ENCODE data around the gene CLASP1. TPM values are rescaled to one million over a fixed set of nuclear protein-coding genes. Genes with fewer than 3 reads are reported as not detected.
"Not testable (repeated sequence)": the region's sequence is repeated elsewhere in the genome, so short reads cannot be mapped to it uniquely, and the experiment has no call there.

The CLASP1 gene
- total and polyA plus RNA-seq, 3 donors from 2014 or later, result 43.8 to 130 (median 103) TPM

DNA sequence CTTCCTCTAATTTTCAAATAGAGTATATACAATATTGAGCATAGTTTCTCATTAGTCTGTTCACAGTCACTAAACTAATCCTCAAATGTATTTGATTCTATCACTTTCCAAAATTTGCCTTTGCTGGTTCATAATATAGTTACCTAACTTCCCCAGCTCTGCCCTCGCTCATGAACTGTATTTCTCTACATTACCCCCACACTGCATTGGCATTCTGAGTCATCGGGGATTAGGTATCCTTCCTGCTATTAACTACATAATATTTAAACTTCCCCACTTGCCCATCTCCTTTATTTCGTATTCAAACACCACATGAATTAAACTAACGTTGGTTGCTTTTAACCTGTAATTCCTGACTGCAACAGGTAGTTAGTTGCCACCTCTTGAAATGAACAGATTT is 14.8 kb upstream of the CLASP1 start:
- Histone ChIP-seq H3K9me3 (no peaks in the 10 kb centered on the region), H3K4me1 (no peaks in the 10 kb centered on the region), H3K36me3 (ENCODE audit: low read depth, missing control alignments) (no peaks in the 10 kb centered on the region), H3K27ac (no peak overlapping the region), H3K27me3 (no peaks in the 10 kb centered on the region), H3K4me3 (no peak overlapping the region)
- no peak for DNase-seq
- TF ChIP-seq, protein P1, sequence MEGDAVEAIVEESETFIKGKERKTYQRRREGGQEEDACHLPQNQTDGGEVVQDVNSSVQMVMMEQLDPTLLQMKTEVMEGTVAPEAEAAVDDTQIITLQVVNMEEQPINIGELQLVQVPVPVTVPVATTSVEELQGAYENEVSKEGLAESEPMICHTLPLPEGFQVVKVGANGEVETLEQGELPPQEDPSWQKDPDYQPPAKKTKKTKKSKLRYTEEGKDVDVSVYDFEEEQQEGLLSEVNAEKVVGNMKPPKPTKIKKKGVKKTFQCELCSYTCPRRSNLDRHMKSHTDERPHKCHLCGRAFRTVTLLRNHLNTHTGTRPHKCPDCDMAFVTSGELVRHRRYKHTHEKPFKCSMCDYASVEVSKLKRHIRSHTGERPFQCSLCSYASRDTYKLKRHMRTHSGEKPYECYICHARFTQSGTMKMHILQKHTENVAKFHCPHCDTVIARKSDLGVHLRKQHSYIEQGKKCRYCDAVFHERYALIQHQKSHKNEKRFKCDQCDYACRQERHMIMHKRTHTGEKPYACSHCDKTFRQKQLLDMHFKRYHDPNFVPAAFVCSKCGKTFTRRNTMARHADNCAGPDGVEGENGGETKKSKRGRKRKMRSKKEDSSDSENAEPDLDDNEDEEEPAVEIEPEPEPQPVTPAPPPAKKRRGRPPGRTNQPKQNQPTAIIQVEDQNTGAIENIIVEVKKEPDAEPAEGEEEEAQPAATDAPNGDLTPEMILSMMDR (IDR thresholded peaks at IDR 0.05), result no peak
- TF ChIP-seq POLR2A (IDR thresholded peaks at IDR 0.05), result no peak
- intact Hi-C loops (cut with DNase I; ENCODE audit: low total_unique reads), result no loop called here
- 84 to 96% methylated on average over 4 of the region's 4 CpGs for WGBS, 2 donors

DNA sequence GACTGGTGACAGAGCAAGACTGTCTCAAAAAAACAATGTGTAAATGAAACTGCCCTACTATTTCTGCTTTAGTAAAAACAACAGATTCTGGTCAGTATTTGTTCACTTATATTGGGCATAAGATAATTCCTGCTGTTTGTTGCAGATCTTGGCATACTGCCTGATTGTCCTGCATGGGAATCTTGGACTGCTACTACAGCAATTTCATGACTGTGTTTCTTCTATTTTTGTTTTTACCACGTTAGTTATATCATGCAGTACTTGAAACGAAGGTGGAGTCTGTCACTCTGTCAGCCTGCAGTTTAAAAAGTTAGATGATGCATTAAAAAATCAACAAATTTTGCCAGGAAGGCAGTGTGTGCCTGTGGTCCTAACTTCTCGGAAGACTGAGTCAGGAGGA is 14.2 kb upstream of the CLASP1 start:
- Histone ChIP-seq H3K36me3 (ENCODE audit: low read depth, missing control alignments) (no peaks in the 10 kb centered on the region), H3K27ac (no peak overlapping the region), H3K27me3 (no peaks in the 10 kb centered on the region), H3K4me3 (no peak overlapping the region), H3K4me1 (no peaks in the 10 kb centered on the region), H3K9me3 (no peaks in the 10 kb centered on the region)
- intact Hi-C loops (cut with DNase I; ENCODE audit: low total_unique reads), result no loop called here
- WGBS, 2 donors, result 71 to 78% methylated on average over 3 of the region's 3 CpGs
- DNase-seq, result no peak
- TF ChIP-seq, protein P1 (IDR thresholded peaks at IDR 0.05), result no peak
- TF ChIP-seq POLR2A (IDR thresholded peaks at IDR 0.05), result no peak

DNA sequence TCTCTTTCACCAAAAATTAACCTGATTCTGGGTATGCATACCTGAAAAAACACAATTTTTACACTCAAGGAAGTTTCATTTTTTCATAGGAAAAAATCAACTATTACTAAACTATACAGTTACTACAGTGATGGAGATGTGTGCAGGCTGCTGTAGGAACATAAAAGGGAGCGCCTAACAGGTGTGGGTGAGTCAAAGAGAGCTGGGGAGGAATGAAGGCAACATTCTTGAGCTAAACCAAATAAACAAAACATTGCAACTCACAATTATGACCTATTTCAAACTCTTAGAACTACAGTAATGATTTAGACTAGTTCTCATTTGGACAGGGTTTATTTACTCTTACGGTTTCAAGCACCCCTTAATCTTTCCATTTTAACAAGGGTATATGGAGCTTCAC is 13.4 kb upstream of the CLASP1 start:
- intact Hi-C loops (cut with DNase I; ENCODE audit: low total_unique reads), result no loop called here
- H3K27me3 ChIP-seq, result no peaks in the 10 kb centered on the region

DNA sequence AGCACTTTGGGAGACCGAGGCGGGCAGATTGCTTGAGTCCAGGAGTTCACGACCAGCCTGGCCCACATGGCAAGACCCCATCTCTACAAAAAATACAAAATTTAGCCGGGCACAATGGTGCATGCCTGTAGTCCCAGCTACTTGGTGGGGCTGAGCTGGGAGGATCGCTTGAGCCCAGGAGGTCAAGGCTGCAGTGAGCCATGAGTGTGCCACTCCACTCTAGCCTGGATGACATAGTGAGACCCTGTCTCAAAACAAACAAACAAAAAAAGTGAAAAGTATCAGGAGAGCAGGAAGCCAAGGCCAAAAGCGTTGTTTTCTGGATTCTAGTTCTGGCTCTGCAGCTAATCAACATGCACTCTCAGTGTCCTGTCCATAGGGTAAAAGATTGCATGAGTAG is 10.7 kb upstream of the CLASP1 start:
- Histone ChIP-seq H3K27ac (no peak overlapping the region), H3K27me3 (no peaks in the 10 kb centered on the region), H3K4me1 (no peaks in the 10 kb centered on the region), H3K36me3 (ENCODE audit: low read depth, missing control alignments) (no peaks in the 10 kb centered on the region), H3K9me3 (no peaks in the 10 kb centered on the region), H3K4me3 (no peak overlapping the region)
- intact Hi-C loops (cut with DNase I; ENCODE audit: low total_unique reads), result no loop called here
- WGBS, 2 donors, result 85 to 90% methylated on average over 6 of the region's 6 CpGs
- DNase-seq, result no peak
- TF ChIP-seq POLR2A (IDR thresholded peaks at IDR 0.05), result no peak
- TF ChIP-seq, protein P1 (IDR thresholded peaks at IDR 0.05), result no peak

More for the DNA sequence above, 13.4 kb upstream of the CLASP1 start:
- no peak for DNase-seq
- WGBS, 2 donors, result 94 to 98% methylated on average over 2 of the region's 2 CpGs
- H3K4me3 ChIP-seq, result no peak overlapping the region
- no peak overlapping the region for H3K27ac ChIP-seq
- TF ChIP-seq POLR2A (IDR thresholded peaks at IDR 0.05), result no peak
- TF ChIP-seq, protein P1 (IDR thresholded peaks at IDR 0.05), result no peak
- H3K4me1 ChIP-seq, result no peaks in the 10 kb centered on the region
- H3K36me3 ChIP-seq (ENCODE audit: low read depth, missing control alignments), result no peaks in the 10 kb centered on the region
- no peaks in the 10 kb centered on the region for H3K9me3 ChIP-seq

DNA sequence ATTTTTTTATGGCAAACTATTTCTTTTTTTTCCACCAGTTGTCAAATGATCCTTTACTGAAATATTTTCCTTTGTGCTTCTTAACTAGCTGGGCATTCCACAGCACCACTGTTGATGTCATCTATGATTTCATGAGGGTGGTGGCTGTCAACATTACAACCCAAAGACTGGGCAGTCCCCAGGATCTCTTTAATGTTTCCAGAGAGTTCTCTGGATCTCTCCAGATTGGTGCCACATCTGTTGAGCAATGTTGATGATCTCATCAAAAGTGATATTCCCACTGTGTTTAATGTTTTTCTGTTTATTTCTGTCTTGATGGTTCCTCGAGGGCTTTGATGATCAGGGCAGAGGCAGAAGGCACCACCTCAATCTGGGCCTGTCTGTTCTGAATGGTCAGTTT is 9.1 kb upstream of the CLASP1 start:
- H3K4me3 ChIP-seq; H3K9me3 ChIP-seq; H3K27ac ChIP-seq; H3K4me1 ChIP-seq; H3K36me3 ChIP-seq (ENCODE audit: low read depth, missing control alignments); H3K27me3 ChIP-seq; DNase-seq; intact Hi-C loops (cut with DNase I; ENCODE audit: low total_unique reads): not testable (repeated sequence)
- 88 to 92% methylated on average over 1 of the region's 1 CpG for WGBS, 2 donors
